Measurements from ENCODE around the gene SRR.

SRR gene

GRCh38 chr17:2363851-2364762, 60.4 kb downstream of the SRR start:
- no peak overlapping the region for H3K27ac ChIP-seq (ENCODE audit: low read depth, low read length)
- no peaks in the 10 kb centered on the region for H3K9me3 ChIP-seq (ENCODE audit: control insufficient read depth, insufficient read depth, low read length)
- no peak overlapping the region for H3K4me3 ChIP-seq (ENCODE audit: low read depth, low read length)
- H3K36me3 ChIP-seq (ENCODE audit: control insufficient read depth, insufficient read depth, low read length) = peaks cover 38% of the 10 kb centered on the region
- no peak overlapping the region for H3K9ac ChIP-seq (ENCODE audit: low read depth, low read length)
- no peaks in the 10 kb centered on the region for H3K4me1 ChIP-seq (ENCODE audit: control insufficient read depth, insufficient read depth, low read length)
- H3K27me3 ChIP-seq (ENCODE audit: control insufficient read depth, insufficient read depth, low read length) = no peaks in the 10 kb centered on the region

- Histone ChIP-seq H3K9me3 (ENCODE audit: control insufficient read depth, insufficient read depth, low read length) (no peaks in the 10 kb centered on the region), H3K27ac (ENCODE audit: low read depth, low read length) (no peak overlapping the region), H3K27me3 (ENCODE audit: control insufficient read depth, insufficient read depth, low read length) (no peaks in the 10 kb centered on the region), H3K4me3 (ENCODE audit: low read depth, low read length) (no peak overlapping the region), H3K36me3 (ENCODE audit: control insufficient read depth, insufficient read depth, low read length) (peaks cover 36% of the 10 kb centered on the region), H3K4me1 (ENCODE audit: control insufficient read depth, insufficient read depth, low read length) (no peaks in the 10 kb centered on the region), H3K9ac (ENCODE audit: low read depth, low read length) (no peak overlapping the region)
Observed at GRCh38 chr17:2364763-2365116, 61.0 kb downstream of the SRR start.

GRCh38 chr17:2365132-2365531, 61.4 kb downstream of the SRR start:
- H3K27me3 ChIP-seq (ENCODE audit: control insufficient read depth, insufficient read depth, low read length) = no peaks in the 10 kb centered on the region
- no peak overlapping the region for H3K4me3 ChIP-seq (ENCODE audit: low read depth, low read length)
- peaks cover 35% of the 10 kb centered on the region for H3K36me3 ChIP-seq (ENCODE audit: control insufficient read depth, insufficient read depth, low read length)
- H3K9me3 ChIP-seq (ENCODE audit: control insufficient read depth, insufficient read depth, low read length) = no peaks in the 10 kb centered on the region
- no peak overlapping the region for H3K27ac ChIP-seq (ENCODE audit: low read depth, low read length)
- no peak overlapping the region for H3K9ac ChIP-seq (ENCODE audit: low read depth, low read length)
- H3K4me1 ChIP-seq (ENCODE audit: control insufficient read depth, insufficient read depth, low read length) = peaks cover 2% of the 10 kb centered on the region; the same call in 1 of the 2 replicates

GRCh38 chr17:2366747-2367494, 63.2 kb downstream of the SRR start:
- Histone ChIP-seq H3K9me3 (ENCODE audit: control insufficient read depth, insufficient read depth, low read length) (no peaks in the 10 kb centered on the region), H3K4me1 (ENCODE audit: control insufficient read depth, insufficient read depth, low read length) (peaks cover 2% of the 10 kb centered on the region; the same call in 1 of the 2 replicates), H3K36me3 (ENCODE audit: control insufficient read depth, insufficient read depth, low read length) (peaks cover 38% of the 10 kb centered on the region), H3K27ac (ENCODE audit: low read depth, low read length) (no peak overlapping the region), H3K27me3 (ENCODE audit: control insufficient read depth, insufficient read depth, low read length) (no peaks in the 10 kb centered on the region), H3K9ac (ENCODE audit: low read depth, low read length) (no peak overlapping the region), H3K4me3 (ENCODE audit: low read depth, low read length) (no peak overlapping the region)

- Histone ChIP-seq H3K36me3 (ENCODE audit: control insufficient read depth, insufficient read depth, low read length) (peaks cover 37% of the 10 kb centered on the region), H3K4me1 (ENCODE audit: control insufficient read depth, insufficient read depth, low read length) (peaks cover 2% of the 10 kb centered on the region; the same call in 1 of the 2 replicates), H3K27me3 (ENCODE audit: control insufficient read depth, insufficient read depth, low read length) (no peaks in the 10 kb centered on the region), H3K9me3 (ENCODE audit: control insufficient read depth, insufficient read depth, low read length) (no peaks in the 10 kb centered on the region), H3K4me3 (ENCODE audit: low read depth, low read length) (no peak overlapping the region), H3K9ac (ENCODE audit: low read depth, low read length) (no peak overlapping the region), H3K27ac (ENCODE audit: low read depth, low read length) (no peak overlapping the region)
Observed at GRCh38 chr17:2368359-2368758, 64.6 kb downstream of the SRR start.

GRCh38 chr17:2369039-2369438, 65.3 kb downstream of the SRR start:
- Histone ChIP-seq H3K36me3 (ENCODE audit: control insufficient read depth, insufficient read depth, low read length) (peaks cover 34% of the 10 kb centered on the region), H3K27me3 (ENCODE audit: control insufficient read depth, insufficient read depth, low read length) (no peaks in the 10 kb centered on the region), H3K9me3 (ENCODE audit: control insufficient read depth, insufficient read depth, low read length) (no peaks in the 10 kb centered on the region), H3K4me3 (ENCODE audit: low read depth, low read length) (no peak overlapping the region), H3K27ac (ENCODE audit: low read depth, low read length) (no peak overlapping the region), H3K9ac (ENCODE audit: low read depth, low read length) (no peak overlapping the region), H3K4me1 (ENCODE audit: control insufficient read depth, insufficient read depth, low read length) (peaks cover 2% of the 10 kb centered on the region; the same call in 1 of the 2 replicates)

GRCh38 chr17:2369551-2370210, 65.9 kb downstream of the SRR start:
- Histone ChIP-seq H3K36me3 (ENCODE audit: control insufficient read depth, insufficient read depth, low read length) (peaks cover 32% of the 10 kb centered on the region), H3K27me3 (ENCODE audit: control insufficient read depth, insufficient read depth, low read length) (no peaks in the 10 kb centered on the region)

GRCh38 chr17:2370211-2370589, 66.5 kb downstream of the SRR start:
- H3K36me3 ChIP-seq (ENCODE audit: control insufficient read depth, insufficient read depth, low read length) = peaks cover 32% of the 10 kb centered on the region
- H3K4me1 ChIP-seq (ENCODE audit: control insufficient read depth, insufficient read depth, low read length) = peaks cover 2% of the 10 kb centered on the region; the same call in 1 of the 2 replicates
- H3K4me3 ChIP-seq (ENCODE audit: low read depth, low read length) = no peak overlapping the region
- no peak overlapping the region for H3K27ac ChIP-seq (ENCODE audit: low read depth, low read length)
- H3K27me3 ChIP-seq (ENCODE audit: control insufficient read depth, insufficient read depth, low read length) = no peaks in the 10 kb centered on the region
- H3K9me3 ChIP-seq (ENCODE audit: control insufficient read depth, insufficient read depth, low read length) = no peaks in the 10 kb centered on the region
- H3K9ac ChIP-seq (ENCODE audit: low read depth, low read length) = no peak overlapping the region

More at GRCh38 chr17:2369551-2370210, 65.9 kb downstream of the SRR start:
- no peak overlapping the region for H3K9ac ChIP-seq (ENCODE audit: low read depth, low read length)
- no peaks in the 10 kb centered on the region for H3K9me3 ChIP-seq (ENCODE audit: control insufficient read depth, insufficient read depth, low read length)
- H3K27ac ChIP-seq (ENCODE audit: low read depth, low read length) = peak overlapping the region; percentile 3
- no peak overlapping the region for H3K4me3 ChIP-seq (ENCODE audit: low read depth, low read length)
- peaks cover 2% of the 10 kb centered on the region; the same call in 1 of the 2 replicates for H3K4me1 ChIP-seq (ENCODE audit: control insufficient read depth, insufficient read depth, low read length)

- no peak overlapping the region for H3K4me3 ChIP-seq (ENCODE audit: low read depth, low read length)
- peaks cover 33% of the 10 kb centered on the region for H3K36me3 ChIP-seq (ENCODE audit: control insufficient read depth, insufficient read depth, low read length)
- H3K27me3 ChIP-seq (ENCODE audit: control insufficient read depth, insufficient read depth, low read length) = no peaks in the 10 kb centered on the region
- H3K9ac ChIP-seq (ENCODE audit: low read depth, low read length) = no peak overlapping the region
- H3K9me3 ChIP-seq (ENCODE audit: control insufficient read depth, insufficient read depth, low read length) = no peaks in the 10 kb centered on the region
- peaks cover 2% of the 10 kb centered on the region; the same call in 1 of the 2 replicates for H3K4me1 ChIP-seq (ENCODE audit: control insufficient read depth, insufficient read depth, low read length)
- H3K27ac ChIP-seq (ENCODE audit: low read depth, low read length) = no peak overlapping the region
Observed at GRCh38 chr17:2371183-2372130, 67.7 kb downstream of the SRR start.

GRCh38 chr17:2372180-2372579, 68.4 kb downstream of the SRR start:
- peaks cover 2% of the 10 kb centered on the region; the same call in 1 of the 2 replicates for H3K4me1 ChIP-seq (ENCODE audit: control insufficient read depth, insufficient read depth, low read length)
- no peak overlapping the region for H3K4me3 ChIP-seq (ENCODE audit: low read depth, low read length)
- H3K9me3 ChIP-seq (ENCODE audit: control insufficient read depth, insufficient read depth, low read length) = no peaks in the 10 kb centered on the region
- peaks cover 35% of the 10 kb centered on the region for H3K36me3 ChIP-seq (ENCODE audit: control insufficient read depth, insufficient read depth, low read length)
- H3K27me3 ChIP-seq (ENCODE audit: control insufficient read depth, insufficient read depth, low read length) = no peaks in the 10 kb centered on the region
- no peak overlapping the region for H3K27ac ChIP-seq (ENCODE audit: low read depth, low read length)
- H3K9ac ChIP-seq (ENCODE audit: low read depth, low read length) = no peak overlapping the region
